Heart left ventricle (tissue), 13 donors: ENCODE data around the gene SIDT2.

Experiments used
- POLR2A ChIP-seq, 2 donors: fragments of 450-650 bp; IDR thresholded peaks; one replicate each; pipeline ENCODE4 v1.6.1; 2017; ENCODE audit warnings: antibody characterized with exemption in 2 of 2, mild to moderate bottlenecking in 2 of 2, moderate library complexity in 2 of 2
- TF ChIP-seq, protein P1 (sequence below), 12 donors: fragments of 200-600 bp; sonication (generic) in 4 of 12; IDR thresholded peaks; one replicate each; pipeline versions ENCODE4 v1.5.0 to v1.8.0; 2018 to 2022; ENCODE audit warnings: antibody characterized with exemption in 12 of 12, mild to moderate bottlenecking in 5 of 12
- donor health status: ischemic (EF 13 %, LVEDD 7.1; RV severe dilation, severe dysfunction).
- donor health status: DM: no; HTN: yes; CAD: no.
- donor health status: DM: no; HTN: no; CAD: no.
- donor health status: ischemic (EF 25% LVEDD 6.9; RV normal size, moderate dysfunction).
- donor health status: ischemic (EF 25% LVEDD 5.7; RV mildly dilated, moderate dysfunction).
- donor health status: ischemic (EF 35%, LVEDD 5.7; RV mildly dilated, moderate dysfunction).
- donor health status: nonischemic (EF 11% LVEDD 7.7; RV severe dilation, severe dysfunction).
- donor health status: DM: yes; HTN: yes; CAD: no.
- donor health status: PGD.
- donor health status: ischemic (EF 29% LVEDD 5.4; RV normal size, mild dysfunction).
- donor health status: nonischemic (EF 23%, LVEDD 6.1; RV moderate dilation, normal function).

DNA sequence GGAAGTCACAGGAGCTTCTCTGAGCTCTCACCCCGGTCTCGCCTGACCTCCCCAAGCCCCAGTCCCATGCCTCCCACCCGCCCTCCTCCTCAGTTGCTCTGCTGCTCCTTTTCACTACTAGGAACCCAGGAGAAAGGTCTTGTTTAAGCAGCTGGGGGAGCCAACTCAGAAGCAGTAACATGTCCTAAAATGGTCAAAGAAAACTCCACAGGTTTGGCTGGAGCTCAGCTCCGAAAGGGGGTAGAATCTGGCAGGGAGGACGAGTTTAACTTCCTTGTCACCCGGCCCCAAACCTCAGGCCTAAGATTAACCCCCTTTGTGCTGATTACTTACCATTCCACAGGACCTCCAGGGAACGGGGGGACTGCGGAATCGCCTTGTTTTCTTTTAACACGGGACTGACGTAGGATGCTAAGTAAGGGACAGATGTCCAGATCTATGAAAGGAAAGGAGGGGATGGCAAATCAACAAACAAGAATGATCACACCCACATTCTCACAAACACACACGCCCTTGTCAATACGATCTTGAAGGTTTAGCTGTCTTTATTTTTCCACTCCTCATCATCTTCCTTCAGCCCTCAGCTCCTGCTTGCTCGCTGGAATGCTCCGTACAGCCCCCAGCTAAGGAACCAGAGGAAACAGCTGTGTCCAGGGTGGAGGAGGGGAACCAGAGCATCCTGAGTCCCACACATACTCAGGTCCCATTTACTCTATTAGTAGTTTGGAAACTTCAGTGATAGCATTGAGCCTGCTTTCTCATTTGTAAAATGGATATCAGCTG is 39.8 kb downstream of the SIDT2 start:
- TF ChIP-seq, protein P1, sequence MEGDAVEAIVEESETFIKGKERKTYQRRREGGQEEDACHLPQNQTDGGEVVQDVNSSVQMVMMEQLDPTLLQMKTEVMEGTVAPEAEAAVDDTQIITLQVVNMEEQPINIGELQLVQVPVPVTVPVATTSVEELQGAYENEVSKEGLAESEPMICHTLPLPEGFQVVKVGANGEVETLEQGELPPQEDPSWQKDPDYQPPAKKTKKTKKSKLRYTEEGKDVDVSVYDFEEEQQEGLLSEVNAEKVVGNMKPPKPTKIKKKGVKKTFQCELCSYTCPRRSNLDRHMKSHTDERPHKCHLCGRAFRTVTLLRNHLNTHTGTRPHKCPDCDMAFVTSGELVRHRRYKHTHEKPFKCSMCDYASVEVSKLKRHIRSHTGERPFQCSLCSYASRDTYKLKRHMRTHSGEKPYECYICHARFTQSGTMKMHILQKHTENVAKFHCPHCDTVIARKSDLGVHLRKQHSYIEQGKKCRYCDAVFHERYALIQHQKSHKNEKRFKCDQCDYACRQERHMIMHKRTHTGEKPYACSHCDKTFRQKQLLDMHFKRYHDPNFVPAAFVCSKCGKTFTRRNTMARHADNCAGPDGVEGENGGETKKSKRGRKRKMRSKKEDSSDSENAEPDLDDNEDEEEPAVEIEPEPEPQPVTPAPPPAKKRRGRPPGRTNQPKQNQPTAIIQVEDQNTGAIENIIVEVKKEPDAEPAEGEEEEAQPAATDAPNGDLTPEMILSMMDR (IDR thresholded peaks at IDR 0.05) = no peak
- TF ChIP-seq POLR2A (IDR thresholded peaks at IDR 0.05) = no peak
